HepG2 (cell line): Measurements from ENCODE around the gene RIPK3. TPM values are rescaled to one million over a fixed set of nuclear protein-coding genes. Genes with fewer than 3 reads are reported as not detected.

Experiments used
- CSRNP1 ChIP-seq: sonication (generic); formaldehyde crosslinking; IDR thresholded peaks from 2 replicates; pipeline ENCODE4 v1.8.1; 2023; ENCODE audit warnings: mild to moderate bottlenecking, missing genetic modification reagents
- FOXA1 ChIP-seq, 2 experiments: fragments of 450-650 bp in 1 of 2; sonication (generic) in 1 of 2; formaldehyde crosslinking in 1 of 2; IDR thresholded peaks; 2 replicates each; pipeline versions ENCODE4 v1.4.0 to v1.6.1; 2016 to 2020; ENCODE audit warnings: missing genetic modification reagents in 1 of 2
- HNF1B ChIP-seq: sonication (generic); formaldehyde crosslinking; IDR thresholded peaks from 2 replicates; pipeline ENCODE4 v1.5.1; 2020; ENCODE audit warnings: mild to moderate bottlenecking, moderate library complexity, missing genetic modification reagents
- MAFG ChIP-seq: sonication (generic); formaldehyde crosslinking; IDR thresholded peaks from 2 replicates; pipeline ENCODE4 v1.5.1; 2020; ENCODE audit warnings: mild to moderate bottlenecking, missing genetic modification reagents
- MYPOP ChIP-seq: sonication (generic); formaldehyde crosslinking; IDR thresholded peaks from 2 replicates; pipeline ENCODE4 v1.8.1; 2023; ENCODE audit warnings: mild to moderate bottlenecking, moderate library complexity, missing genetic modification reagents
- NONO ChIP-seq, 2 experiments: fragments of 450-650 bp in 1 of 2; sonication (generic) in 1 of 2; formaldehyde crosslinking in 1 of 2; IDR thresholded peaks in 1 of 2; conservative IDR thresholded peaks in 1 of 2; 2 replicates each; pipeline versions ENCODE4 v1.6.1 to v1.8.0; 2017 to 2022; ENCODE audit warnings: mild to moderate bottlenecking in 1 of 2, missing genetic modification reagents in 1 of 2, moderate library complexity in 1 of 2
- NRL ChIP-seq: sonication (generic); formaldehyde crosslinking; IDR thresholded peaks from 2 replicates; pipeline ENCODE4 v1.5.0; 2020; ENCODE audit warnings: missing genetic modification reagents, mild to moderate bottlenecking, moderate library complexity, borderline replicate concordance
- PBX3 ChIP-seq: sonication (generic); formaldehyde crosslinking; IDR thresholded peaks from 2 replicates; pipeline ENCODE4 v1.8.1; 2023; ENCODE audit warnings: missing genetic modification reagents, inconsistent platforms, borderline replicate concordance
- SSRP1 ChIP-seq: IDR thresholded peaks from 2 replicates; pipeline ENCODE4 v1.6.1; 2016; ENCODE audit warnings: control low read depth
- ZBTB1 ChIP-seq: sonication (generic); formaldehyde crosslinking; IDR thresholded peaks from 2 replicates; pipeline ENCODE4 v1.4.0; 2020; ENCODE audit warnings: missing genetic modification reagents, borderline replicate concordance
- ZBTB43 ChIP-seq: sonication (generic); formaldehyde crosslinking; conservative IDR thresholded peaks from 2 replicates; pipeline ENCODE4 v1.4.0; 2020; ENCODE audit warnings: missing genetic modification reagents
- ZBTB44 ChIP-seq: sonication (generic); formaldehyde crosslinking; IDR thresholded peaks from 2 replicates; pipeline ENCODE4 v1.4.0; 2020; ENCODE audit warnings: missing genetic modification reagents
- ZBTB7A ChIP-seq: sonication (generic); formaldehyde crosslinking; IDR thresholded peaks from 2 replicates; pipeline ENCODE4 v1.8.0; 2022; ENCODE audit warnings: mild to moderate bottlenecking, missing genetic modification reagents
- ZFP62 ChIP-seq: sonication (generic); formaldehyde crosslinking; IDR thresholded peaks from 2 replicates; pipeline ENCODE4 v1.4.0; 2020; ENCODE audit warnings: missing genetic modification reagents
- ZFX ChIP-seq: sonication (generic); formaldehyde crosslinking; IDR thresholded peaks from 2 replicates; pipeline ENCODE4 v1.4.0; 2020; ENCODE audit warnings: mild to moderate bottlenecking, low read depth, missing genetic modification reagents, moderate library complexity
- ZNF549 ChIP-seq: sonication (generic); formaldehyde crosslinking; IDR thresholded peaks from 2 replicates; pipeline ENCODE4 v1.5.0; 2020; ENCODE audit warnings: missing genetic modification reagents
- ZNF607 ChIP-seq: sonication (generic); formaldehyde crosslinking; IDR thresholded peaks from 2 replicates; pipeline ENCODE4 v1.5.1; 2020; ENCODE audit warnings: missing genetic modification reagents, mild to moderate bottlenecking, borderline replicate concordance
- polyA plus RNA-seq, 8 experiments: library from polyadenylated mRNA; depleted of rRNA in 3 of 8; stranded (reverse) in 7 of 8; unstranded in 1 of 8; fragments of >200 nt; fragmentation: Illumina TruSeq in 4 of 8; extraction: Trizol in 4 of 8; gene quantifications; 2 replicates each; pipeline versions ENCODE4 v1.2.1 to v1.2.3, GENCODE V29; 2011 to 2016; ENCODE audit warnings: low read depth in 4 of 8, missing spikeins in 1 of 8, mixed read lengths in 1 of 8; ENCODE audit not compliant: insufficient read depth in 1 of 8
- total RNA-seq, 5 experiments: library from RNA; depleted of rRNA; stranded (reverse); fragments of >200 nt; fragmentation: Illumina TruSeq; extraction: Trizol; gene quantifications; 2 replicates each; pipeline ENCODE4 v1.2.3, GENCODE V29; 2016; ENCODE audit warnings: low read depth in 1 of 5

The RIPK3 gene
- total and polyA plus RNA-seq, 2 of the 13 experiments (the other 11 are each of a cell fraction or from before 2014, with no cell fraction given): not detected

- TF ChIP-seq ZFP62 (CRISPR knock-in tag) (no peak), CSRNP1 (CRISPR knock-in tag) (no peak), MYPOP (CRISPR knock-in tag) (no peak), NRL (CRISPR knock-in tag) (peak; percentile 75), NONO (IDR thresholded peaks at IDR 0.05) (0 out of 2 replicates have a peak, but pooled peaks have one; percentile 67), NONO (CRISPR knock-in tag; conservative IDR thresholded peaks at IDR 0.05) (no peak), ZBTB7A (peak; percentile 30; the same call in 1 of the 2 replicates), ZNF607 (CRISPR knock-in tag) (no peak), MAFG (CRISPR knock-in tag) (no peak), ZBTB44 (CRISPR knock-in tag) (no peak), SSRP1 (CRISPR knock-in tag) (peak; percentile 23; the same call in 1 of the 2 replicates), ZFX (CRISPR knock-in tag) (no peak), ZNF549 (CRISPR knock-in tag) (no peak), ZBTB1 (CRISPR knock-in tag) (peak; percentile 16; the same call in 1 of the 2 replicates), PBX3 (CRISPR knock-in tag) (no peak), ZBTB43 (CRISPR knock-in tag) (no peak; the same call in 1 of the 2 replicates), HNF1B (CRISPR knock-in tag) (peak; percentile 28; the same call in 1 of the 2 replicates), FOXA1 (IDR thresholded peaks at IDR 0.05) (no peak), FOXA1 (CRISPR knock-in tag; IDR thresholded peaks at IDR 0.05) (no peak)
Measured at GRCh38 chr14:24314377-24315193, 25.2 kb downstream of the RIPK3 start (continued).
